Endothelial cell (in vitro differentiated cells): Measurements from ENCODE around the gene BIRC6. TPM values are rescaled to one million over a fixed set of nuclear protein-coding genes. Genes with fewer than 3 reads are reported as not detected.

ENCODE experiments used
- DNase-seq: peaks from one replicate; pipeline ENCODE4 v3.0.0; 2021; ENCODE audit warnings: low spot score
- H3K27ac Mint-ChIP-seq: one replicate; pipeline ENCODE4 v1.8.0; 2021; ENCODE audit warnings: mixed read lengths, inconsistent platforms; ENCODE audit not compliant: unreplicated experiment
- H3K27me3 Mint-ChIP-seq: one replicate; pipeline ENCODE4 v1.8.0; 2021; ENCODE audit warnings: mild to moderate bottlenecking, moderate library complexity, mixed read lengths, inconsistent platforms; ENCODE audit not compliant: unreplicated experiment
- H3K36me3 Mint-ChIP-seq: one replicate; pipeline ENCODE4 v1.8.0; 2021; ENCODE audit warnings: mild to moderate bottlenecking, low read depth, mixed read lengths, inconsistent platforms; ENCODE audit not compliant: unreplicated experiment
- H3K4me1 Mint-ChIP-seq: one replicate; pipeline ENCODE4 v1.8.0; 2021; ENCODE audit warnings: mild to moderate bottlenecking, mixed read lengths, inconsistent platforms; ENCODE audit not compliant: unreplicated experiment
- H3K4me3 Mint-ChIP-seq: one replicate; pipeline ENCODE4 v1.8.0; 2021; ENCODE audit warnings: mild to moderate bottlenecking, mixed read lengths, inconsistent platforms; ENCODE audit not compliant: unreplicated experiment
- H3K9me3 Mint-ChIP-seq: one replicate; pipeline ENCODE4 v1.8.0; 2021; ENCODE audit warnings: mixed read lengths, inconsistent platforms; ENCODE audit not compliant: unreplicated experiment
- CTCF ChIP-seq: fragments of 200-600 bp; sonication (generic); IDR thresholded peaks from one replicate; pipeline ENCODE4 v1.5.0; 2021; ENCODE audit warnings: antibody characterized with exemption; ENCODE audit not compliant: unreplicated experiment
- total RNA-seq: library from RNA; stranded (reverse); fragmentation: NEBNext Ultra II Directional; extraction: Animal tissue kit (Norgen Biotek cat#: 25700); gene quantifications from one replicate; pipeline ENCODE4 v1.2.1, GENCODE V29; 2021; ENCODE audit not compliant: unreplicated experiment

Gene BIRC6
- total RNA-seq, 1 donor from 2014 or later: 125 TPM

- H3K4me1 Mint-ChIP-seq: no peaks in the 10 kb centered on the region
- no peak for TF ChIP-seq CTCF
- H3K27me3 Mint-ChIP-seq: no peaks in the 10 kb centered on the region
- no peak for DNase-seq
- H3K4me3 Mint-ChIP-seq: no peak overlapping the region
- H3K9me3 Mint-ChIP-seq: no peaks in the 10 kb centered on the region
- H3K27ac Mint-ChIP-seq: no peak overlapping the region
- H3K36me3 Mint-ChIP-seq: no peaks in the 10 kb centered on the region
These were observed 284.4 kb downstream of the BIRC6 start for GRCh38 chr2:32641180-32641579.

DNA sequence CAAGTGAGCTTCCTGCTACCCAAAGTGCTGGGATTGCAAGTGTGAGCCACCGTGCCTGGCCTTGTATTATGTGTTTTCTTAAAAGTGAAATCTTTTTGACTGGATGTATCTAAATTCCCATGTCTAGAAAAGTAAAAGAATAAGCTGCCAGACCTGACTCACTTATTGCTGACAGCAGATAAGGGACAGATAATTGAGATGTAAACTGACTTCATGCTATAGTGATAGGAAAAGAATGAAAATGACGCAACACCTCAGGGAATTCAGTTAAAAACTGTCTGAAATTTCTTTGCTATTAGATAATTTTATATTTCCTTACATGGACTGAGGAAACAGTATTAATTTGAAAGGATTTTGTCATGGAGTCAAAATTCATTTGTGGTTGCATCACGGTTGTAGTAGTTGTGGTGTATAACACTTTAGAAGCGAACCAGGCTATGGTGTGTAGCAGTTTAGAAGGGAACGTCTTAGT lies 290.4 kb downstream of the BIRC6 start:
- DNase-seq: no peak
- no peak overlapping the region for H3K27ac Mint-ChIP-seq
- H3K9me3 Mint-ChIP-seq: no peaks in the 10 kb centered on the region
- TF ChIP-seq CTCF: no peak
- H3K27me3 Mint-ChIP-seq: no peaks in the 10 kb centered on the region
- no peaks in the 10 kb centered on the region for H3K36me3 Mint-ChIP-seq
- H3K4me3 Mint-ChIP-seq: no peak overlapping the region
- no peaks in the 10 kb centered on the region for H3K4me1 Mint-ChIP-seq

GRCh38 chr2:32652555-32653209 lies 295.9 kb downstream of the BIRC6 start:
- Mint-ChIP-seq H3K4me1 (no peaks in the 10 kb centered on the region), H3K27ac (no peak overlapping the region), H3K27me3 (no peaks in the 10 kb centered on the region), H3K9me3 (no peaks in the 10 kb centered on the region), H3K4me3 (no peak overlapping the region), H3K36me3 (no peaks in the 10 kb centered on the region)
- no peak for TF ChIP-seq CTCF
- DNase-seq: no peak

DNA sequence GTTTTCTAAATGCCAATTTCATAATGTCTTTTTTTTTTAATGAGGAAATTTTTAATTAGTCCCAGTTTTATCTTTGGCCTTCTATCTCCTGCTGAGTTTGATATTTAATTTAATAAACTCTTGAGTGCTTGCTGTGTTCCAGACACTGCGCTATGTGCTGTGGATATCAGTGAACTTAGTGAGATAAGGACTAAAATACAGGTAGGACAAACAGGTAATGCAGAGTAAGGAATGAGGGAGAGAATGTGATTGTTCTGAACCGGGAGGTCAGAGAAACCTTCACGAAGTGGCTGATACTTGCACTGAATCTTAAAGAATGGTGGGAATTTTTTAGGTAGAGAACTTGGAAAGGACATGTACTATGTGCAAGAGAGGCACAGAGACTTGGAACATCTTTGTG lies 299.2 kb downstream of the BIRC6 start:
- no peak overlapping the region for H3K4me3 Mint-ChIP-seq
- DNase-seq: no peak
- no peaks in the 10 kb centered on the region for H3K4me1 Mint-ChIP-seq
- no peaks in the 10 kb centered on the region for H3K9me3 Mint-ChIP-seq
- H3K27ac Mint-ChIP-seq: no peak overlapping the region
- no peaks in the 10 kb centered on the region for H3K27me3 Mint-ChIP-seq
- H3K36me3 Mint-ChIP-seq: peaks cover 5% of the 10 kb centered on the region
- no peak for TF ChIP-seq CTCF

GRCh38 chr2:32663864-32664263 lies 307.0 kb downstream of the BIRC6 start:
- Mint-ChIP-seq H3K4me3 (no peak overlapping the region), H3K4me1 (no peaks in the 10 kb centered on the region), H3K36me3 (peaks cover 10% of the 10 kb centered on the region), H3K27me3 (no peaks in the 10 kb centered on the region), H3K27ac (no peak overlapping the region), H3K9me3 (no peaks in the 10 kb centered on the region)
- TF ChIP-seq CTCF: no peak
- DNase-seq: no peak
